ENCODE data around the gene COQ8A.

The COQ8A gene

DNA sequence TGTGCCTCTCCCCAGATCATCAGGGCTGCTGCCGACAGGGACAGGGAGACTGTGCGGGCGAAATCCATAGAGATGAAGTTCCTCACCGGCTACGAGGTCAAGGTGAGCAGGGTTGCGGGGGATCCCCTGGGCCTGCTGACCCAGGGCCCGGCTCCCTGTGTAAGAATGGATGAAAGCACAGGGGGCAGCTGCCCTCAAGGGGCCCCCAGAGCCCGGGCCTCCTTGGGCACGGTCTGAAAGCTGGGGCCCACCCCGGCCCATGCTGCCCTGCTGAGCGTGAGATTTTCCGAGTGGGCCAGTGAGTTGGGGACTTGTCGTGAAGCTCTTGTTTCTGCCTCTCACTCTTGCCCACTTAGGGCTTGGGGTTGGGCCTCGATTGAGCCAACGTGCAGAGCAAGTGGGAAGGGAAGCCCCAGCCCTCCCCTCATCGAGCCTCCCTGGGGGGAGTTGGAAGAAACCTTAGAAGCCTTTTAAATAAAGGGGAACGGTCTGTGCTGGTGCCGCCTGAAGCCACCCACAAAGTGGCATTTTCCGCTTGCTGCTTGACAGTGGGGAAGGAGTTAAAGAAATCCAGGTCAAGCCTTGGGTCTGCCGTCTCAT lies 45.2 kb downstream of the COQ8A start:
- Mint-ChIP-seq H3K36me3 (peaks cover 21% of the 10 kb centered on the region), H3K4me1 (peaks cover 10% of the 10 kb centered on the region), H3K27me3 (no peaks in the 10 kb centered on the region), H3K27ac (no peak overlapping the region), H3K4me3 (no peak overlapping the region), H3K9me3 (no peaks in the 10 kb centered on the region)
- ATAC-seq (ENCODE audit: low read depth) (no peak), DNase-seq (ENCODE audit: low spot score in 2 of 2) (no peak)

DNA sequence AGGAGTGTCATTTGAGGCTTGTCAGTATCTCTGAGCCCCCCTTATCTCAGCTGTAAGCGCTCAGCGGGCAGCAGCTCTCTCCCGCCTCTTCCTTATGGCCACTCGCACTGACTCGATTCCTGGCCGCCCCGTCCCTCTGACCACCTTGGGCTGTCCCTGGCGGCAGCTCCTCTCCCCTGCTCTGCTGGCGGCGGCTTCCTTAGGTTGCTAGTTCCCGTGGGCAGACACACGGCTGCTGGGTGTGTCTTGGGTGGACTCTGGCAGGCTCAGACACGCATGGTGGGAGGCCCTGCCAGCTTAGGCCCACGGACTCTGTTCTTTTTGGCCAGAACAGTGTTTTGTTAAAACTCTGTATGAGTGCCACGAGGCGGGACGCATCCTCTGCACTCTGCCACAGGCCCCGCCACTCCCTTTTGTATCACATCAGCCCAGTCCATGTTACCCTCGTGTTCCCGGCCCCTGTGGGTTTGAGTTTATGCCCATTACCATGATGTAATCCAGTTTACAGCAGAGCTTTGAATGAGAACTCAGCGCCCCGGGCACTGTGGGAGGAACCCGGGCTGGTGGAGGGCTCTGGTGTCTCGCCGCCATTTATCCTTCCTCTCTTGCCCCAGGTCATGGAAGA lies 45.9 kb downstream of the COQ8A start:
- no peak overlapping the region for H3K27ac Mint-ChIP-seq
- peaks cover 21% of the 10 kb centered on the region for H3K36me3 Mint-ChIP-seq
- no peak overlapping the region for H3K4me3 Mint-ChIP-seq
- no peaks in the 10 kb centered on the region for H3K9me3 Mint-ChIP-seq
- peaks cover 10% of the 10 kb centered on the region for H3K4me1 Mint-ChIP-seq
- ATAC-seq (ENCODE audit: low read depth) (no peak), DNase-seq (ENCODE audit: low spot score in 2 of 2) (no peak)
- H3K27me3 Mint-ChIP-seq, result no peaks in the 10 kb centered on the region

- Mint-ChIP-seq H3K36me3 (peaks cover 21% of the 10 kb centered on the region), H3K27ac (no peak overlapping the region), H3K4me3 (no peak overlapping the region), H3K9me3 (no peaks in the 10 kb centered on the region), H3K27me3 (no peaks in the 10 kb centered on the region), H3K4me1 (peaks cover 10% of the 10 kb centered on the region)
- ATAC-seq (ENCODE audit: low read depth), result no peak
- DNase-seq (ENCODE audit: low spot score in 2 of 2), result no peak
Observed at GRCh38 chr1:226986496-226987178, 46.5 kb downstream of the COQ8A start.

GRCh38 chr1:226987179-226987536 lies 47.1 kb downstream of the COQ8A start:
- H3K4me1 Mint-ChIP-seq, result peaks cover 10% of the 10 kb centered on the region

GRCh38 chr1:226987623-226988333 lies 47.7 kb downstream of the COQ8A start:
- Mint-ChIP-seq H3K4me1 (peaks cover 10% of the 10 kb centered on the region), H3K27ac (no peak overlapping the region), H3K27me3 (no peaks in the 10 kb centered on the region), H3K9me3 (no peaks in the 10 kb centered on the region), H3K36me3 (peaks cover 21% of the 10 kb centered on the region), H3K4me3 (no peak overlapping the region)
- no peak for DNase-seq (ENCODE audit: low spot score in 2 of 2)
- ATAC-seq (ENCODE audit: low read depth), result no peak

More at GRCh38 chr1:226987179-226987536, 47.1 kb downstream of the COQ8A start:
- no peak for ATAC-seq (ENCODE audit: low read depth)
- Mint-ChIP-seq H3K27me3 (no peaks in the 10 kb centered on the region), H3K27ac (no peak overlapping the region), H3K36me3 (peaks cover 21% of the 10 kb centered on the region), H3K9me3 (no peaks in the 10 kb centered on the region), H3K4me3 (no peak overlapping the region)
- DNase-seq (ENCODE audit: low spot score in 2 of 2), result no peak

- H3K4me3 Mint-ChIP-seq, result no peak overlapping the region
- ATAC-seq (ENCODE audit: low read depth) (no peak), DNase-seq (ENCODE audit: low spot score in 2 of 2) (no peak)
- peaks cover 19% of the 10 kb centered on the region for H3K36me3 Mint-ChIP-seq
- H3K4me1 Mint-ChIP-seq, result peaks cover 10% of the 10 kb centered on the region
- H3K9me3 Mint-ChIP-seq, result no peaks in the 10 kb centered on the region
- H3K27me3 Mint-ChIP-seq, result no peaks in the 10 kb centered on the region
- H3K27ac Mint-ChIP-seq, result no peak overlapping the region
Observed at GRCh38 chr1:226988334-226988666, 48.2 kb downstream of the COQ8A start.

DNA sequence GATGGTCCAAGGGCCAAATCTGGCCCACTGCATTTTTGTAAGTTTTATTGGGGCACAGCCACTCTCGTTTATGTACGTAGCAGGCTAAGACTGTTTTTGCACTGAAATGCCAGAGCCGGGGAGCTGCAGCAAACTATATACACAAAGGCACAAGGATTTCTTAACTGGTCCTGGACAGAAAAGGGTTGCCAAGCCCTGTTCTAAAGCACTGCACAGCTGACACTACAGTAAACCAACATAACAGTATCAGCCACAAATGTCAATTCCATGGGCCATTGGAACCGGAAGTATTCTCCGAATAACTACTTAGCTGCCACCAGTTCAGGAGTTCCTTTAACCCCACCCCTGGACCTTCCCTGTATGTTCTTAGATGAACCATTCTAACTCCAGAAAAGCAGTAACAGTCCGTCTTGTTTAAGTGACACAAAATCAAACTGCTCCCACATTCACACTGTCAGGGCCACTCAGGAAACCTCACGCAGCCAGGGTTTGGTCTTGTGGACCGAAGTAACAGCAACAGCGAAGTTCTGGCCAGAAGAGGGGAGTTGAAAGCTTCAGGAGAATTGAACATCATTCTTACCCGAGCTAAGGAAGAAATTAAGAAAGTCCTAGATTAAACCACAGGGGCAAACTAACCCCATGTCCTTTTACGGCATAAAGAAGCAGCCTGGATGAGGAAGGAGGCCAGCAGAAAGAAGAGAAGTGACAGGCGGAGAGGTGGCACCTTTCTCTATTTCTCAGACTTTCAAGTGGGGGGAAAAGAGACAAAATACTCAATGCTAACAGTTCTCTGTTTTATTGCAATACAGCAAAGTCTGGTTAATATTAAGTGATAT lies 49.2 kb downstream of the COQ8A start:
- no peaks in the 10 kb centered on the region for H3K27me3 Mint-ChIP-seq
- ATAC-seq (ENCODE audit: low read depth) (no peak), DNase-seq (ENCODE audit: low spot score in 2 of 2) (no peak)
- H3K4me3 Mint-ChIP-seq, result no peak overlapping the region
- H3K9me3 Mint-ChIP-seq, result no peaks in the 10 kb centered on the region
- H3K36me3 Mint-ChIP-seq, result peaks cover 16% of the 10 kb centered on the region
- peaks cover 10% of the 10 kb centered on the region for H3K4me1 Mint-ChIP-seq
- H3K27ac Mint-ChIP-seq, result peak overlapping the region; percentile 76

GRCh38 chr1:226990133-226990716 lies 50.1 kb downstream of the COQ8A start:
- no peak overlapping the region for H3K4me3 Mint-ChIP-seq
- ATAC-seq (ENCODE audit: low read depth), result peak; percentile 85
- H3K9me3 Mint-ChIP-seq, result no peaks in the 10 kb centered on the region
- peak overlapping the region; percentile 76 for H3K27ac Mint-ChIP-seq
- DNase-seq (ENCODE audit: low spot score in 2 of 2), result no peak
- H3K36me3 Mint-ChIP-seq, result peaks cover 13% of the 10 kb centered on the region
- H3K27me3 Mint-ChIP-seq, result no peaks in the 10 kb centered on the region
- H3K4me1 Mint-ChIP-seq, result peaks cover 12% of the 10 kb centered on the region

DNA sequence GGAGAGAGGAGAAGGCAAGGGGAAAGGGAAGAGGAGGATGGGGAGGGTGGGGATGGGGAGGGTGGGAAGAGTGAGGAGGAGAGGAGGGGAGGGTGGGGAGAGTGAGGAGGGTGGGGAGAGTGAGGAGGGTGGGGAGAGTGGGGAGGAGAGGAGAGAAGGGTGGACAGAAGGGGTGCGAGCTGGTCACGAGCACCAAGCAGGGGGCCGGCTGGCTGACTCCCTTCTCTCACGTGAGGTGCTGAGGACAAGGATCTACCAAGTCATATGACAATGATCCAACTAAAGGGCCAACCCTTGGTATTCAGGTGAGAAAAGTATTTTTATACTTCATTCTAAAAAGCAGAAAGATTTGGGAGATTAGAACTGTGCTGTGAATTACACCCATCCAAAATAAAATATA lies 51.8 kb downstream of the COQ8A start:
- H3K27ac Mint-ChIP-seq, result no peak overlapping the region
- no peaks in the 10 kb centered on the region for H3K27me3 Mint-ChIP-seq
- DNase-seq (ENCODE audit: low spot score in 2 of 2), result no peak
- no peaks in the 10 kb centered on the region for H3K9me3 Mint-ChIP-seq
- peaks cover 1% of the 10 kb centered on the region for H3K36me3 Mint-ChIP-seq
- peaks cover 21% of the 10 kb centered on the region for H3K4me1 Mint-ChIP-seq
- no peak overlapping the region for H3K4me3 Mint-ChIP-seq
- ATAC-seq (ENCODE audit: low read depth), result no peak

DNA sequence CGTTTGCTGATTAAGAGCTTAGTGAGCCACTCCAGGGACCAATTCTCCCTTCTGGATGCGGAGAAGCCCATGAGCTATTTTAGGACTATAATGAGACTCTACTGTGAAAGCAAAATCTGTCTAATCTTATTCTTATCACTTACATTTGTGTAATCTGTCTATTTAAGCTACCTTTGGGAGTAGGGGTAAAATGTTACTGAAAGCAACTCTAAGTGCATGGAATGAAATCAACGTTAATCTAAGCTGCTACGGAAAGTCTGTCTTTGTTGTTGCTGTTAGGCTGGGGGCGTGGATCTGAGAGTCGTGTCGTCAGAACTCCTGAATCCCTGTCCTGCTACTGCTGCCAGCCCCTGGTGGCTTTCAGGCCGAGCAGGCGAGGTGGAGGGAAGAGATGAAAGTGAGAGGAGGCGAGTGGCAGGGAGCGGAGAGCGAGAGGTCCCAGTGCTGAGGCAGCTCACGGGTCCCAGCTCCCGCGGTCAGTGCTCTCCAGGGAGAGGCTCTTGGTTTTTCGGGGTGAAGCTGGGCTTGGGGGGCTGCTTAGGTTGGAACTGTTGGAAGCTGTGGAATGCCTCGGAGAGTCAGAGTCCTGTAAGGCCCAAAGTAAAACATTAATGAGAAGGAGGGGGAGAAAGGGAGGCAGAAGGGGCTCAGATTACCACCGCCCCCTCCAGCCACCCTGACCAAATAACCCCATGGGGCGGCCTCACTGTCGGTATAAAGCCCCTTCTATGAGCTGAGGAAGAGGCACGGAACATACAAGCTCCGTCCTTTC lies 53.9 kb downstream of the COQ8A start:
- Mint-ChIP-seq H3K4me1 (peaks cover 21% of the 10 kb centered on the region), H3K27ac (no peak overlapping the region), H3K9me3 (peaks cover 3% of the 10 kb centered on the region), H3K27me3 (peaks cover 7% of the 10 kb centered on the region), H3K36me3 (peaks cover 2% of the 10 kb centered on the region), H3K4me3 (no peak overlapping the region)
- DNase-seq (ENCODE audit: low spot score in 2 of 2), result no peak
- no peak for ATAC-seq (ENCODE audit: low read depth)

DNA sequence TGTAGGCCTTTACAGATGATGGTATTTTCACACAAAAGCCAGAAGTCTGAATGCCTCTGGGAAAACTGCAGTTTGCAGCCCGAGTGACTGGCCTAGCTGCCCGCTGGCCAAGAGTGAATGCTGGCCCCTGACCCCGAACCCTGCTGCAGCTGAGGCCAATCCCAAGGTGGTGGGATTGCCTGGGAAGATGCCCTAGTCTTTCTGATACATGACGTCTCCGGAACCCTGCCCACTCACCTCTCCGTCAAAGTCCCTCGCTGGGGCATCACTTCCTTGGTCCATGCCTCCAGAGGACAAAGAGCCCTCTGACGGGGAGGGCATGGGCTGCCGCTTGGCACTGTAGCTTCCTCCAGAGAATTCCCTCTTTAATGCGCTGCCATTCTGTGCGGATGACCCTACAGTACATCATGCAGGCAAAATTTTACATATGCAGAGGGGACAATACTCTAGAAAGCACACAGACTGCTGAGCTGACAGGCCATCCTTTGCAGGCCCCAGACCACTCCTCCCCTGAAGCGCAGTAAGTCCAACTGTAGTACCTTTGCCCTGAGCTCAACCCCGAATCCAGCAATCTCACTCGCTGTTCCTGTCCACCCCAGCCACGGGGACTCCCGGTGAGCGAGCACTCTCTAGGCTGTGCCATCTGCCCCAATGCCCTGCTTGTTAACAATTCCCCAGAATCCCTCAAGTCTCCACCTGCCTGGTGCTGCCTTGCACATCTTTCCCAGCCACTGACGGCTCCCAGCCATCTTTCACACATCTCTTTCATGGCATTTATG lies 54.7 kb downstream of the COQ8A start:
- Mint-ChIP-seq H3K4me3 (no peak overlapping the region), H3K27me3 (peaks cover 7% of the 10 kb centered on the region), H3K4me1 (peaks cover 16% of the 10 kb centered on the region), H3K27ac (no peak overlapping the region), H3K9me3 (peaks cover 3% of the 10 kb centered on the region), H3K36me3 (peaks cover 2% of the 10 kb centered on the region)
- no peak for ATAC-seq (ENCODE audit: low read depth)
- no peak for DNase-seq (ENCODE audit: low spot score in 2 of 2)

Measured in memory B cell (primary cell).